GM19395 (cell line): Measurements from ENCODE around the gene NFAT5.
"Not testable (repeated sequence)": the region's sequence is repeated elsewhere in the genome, so short reads cannot be mapped to it uniquely, and the experiment has no call there.

Experiments
- ATAC-seq: cut with Tn5 transposase; IDR thresholded peaks from one replicate; pipeline ENCODE4 v1.9.1; 2021; ENCODE audit warnings: mild to moderate bottlenecking, moderate library complexity; ENCODE audit not compliant: unreplicated experiment

Gene NFAT5

GRCh38 chr16:69554495-69554894 is 11.3 kb upstream of the NFAT5 start:
- no peak for ATAC-seq

- ATAC-seq, result no peak
These were observed 10.3 kb upstream of the NFAT5 start for GRCh38 chr16:69555437-69555836.

GRCh38 chr16:69555867-69556266 is 9.9 kb upstream of the NFAT5 start:
- no peak for ATAC-seq

GRCh38 chr16:69559164-69559563 is 6.6 kb upstream of the NFAT5 start:
- no peak for ATAC-seq

GRCh38 chr16:69561367-69561766 is 4.4 kb upstream of the NFAT5 start:
- ATAC-seq, result not testable (repeated sequence)

- no peak for ATAC-seq
These were observed 3.9 kb upstream of the NFAT5 start for GRCh38 chr16:69561901-69562300.

- no peak for ATAC-seq
These were observed 3.0 kb upstream of the NFAT5 start for GRCh38 chr16:69562813-69563212.

- peak; percentile 49 for ATAC-seq
These were observed 1.9 kb upstream of the NFAT5 start for GRCh38 chr16:69563605-69564580.

- peak; percentile 24 for ATAC-seq
These were observed 708 bp upstream of the NFAT5 start for GRCh38 chr16:69564845-69565670.

GRCh38 chr16:69566240-69566980 is 644 bp downstream of the NFAT5 start:
- ATAC-seq, result peak; percentile 29

- no peak for ATAC-seq
These were observed 1.4 kb downstream of the NFAT5 start for GRCh38 chr16:69566981-69567680.

GRCh38 chr16:69568676-69569075 is 2.9 kb downstream of the NFAT5 start:
- ATAC-seq, result no peak

- not testable (repeated sequence) for ATAC-seq
These were observed 13.0 kb downstream of the NFAT5 start for GRCh38 chr16:69578771-69579170.

GRCh38 chr16:69579783-69580481 is 14.2 kb downstream of the NFAT5 start:
- ATAC-seq, result no peak

- ATAC-seq, result no peak
These were observed 15.5 kb downstream of the NFAT5 start for GRCh38 chr16:69581297-69581696.

- ATAC-seq, result not testable (repeated sequence)
These were observed 18.7 kb downstream of the NFAT5 start for GRCh38 chr16:69584493-69584892.

- ATAC-seq, result no peak
These were observed 23.9 kb downstream of the NFAT5 start for GRCh38 chr16:69589434-69590269.

GRCh38 chr16:69590590-69590989 is 24.8 kb downstream of the NFAT5 start:
- ATAC-seq, result no peak

- no peak for ATAC-seq
These were observed 28.0 kb downstream of the NFAT5 start for GRCh38 chr16:69593751-69594255.
